ENCODE data around the gene ZNF550. TPM values are rescaled to one million over a fixed set of nuclear protein-coding genes. Genes with fewer than 3 reads are reported as not detected.

The ZNF550 gene
- total and polyA plus RNA-seq, 2 donors (not counting 3 experiments of a cell fraction or from before 2014, with no cell fraction given), result 2.0 to 8.4 TPM

- intact Hi-C loops (cut with micrococcal nuclease), result loop anchor here (1.0 kb wide), 3 partner anchors 15 to 34 kb away; partner anchors contain the start of genes ZNF134 and ZNF211
- CTCF ChIA-PET, result no interaction called here
- DNase-seq (ENCODE audit: low read depth, low spot score), result no peak
Observed at GRCh38 chr19:57599377-57599760, 39.7 kb upstream of the ZNF550 start.

More at GRCh38 chr19:57599377-57599760, 39.7 kb upstream of the ZNF550 start:
- H2AFZ ChIP-seq (ENCODE audit: low read depth, low read length), result peak overlapping the region; percentile 96
- H3K4me1 ChIP-seq (ENCODE audit: control insufficient read depth, extremely low read depth, insufficient read depth, low read length), result peaks cover 2% of the 10 kb centered on the region
- H4K20me1 ChIP-seq (replicated peaks; ENCODE audit: control insufficient read depth, extremely low read depth, insufficient read depth, low read length), result no peaks in the 10 kb centered on the region
- no peak for FAIRE-seq
- no TSS peak for BruUV-seq (replicated peaks)
- no peaks in the 10 kb centered on the region for H3K9me3 ChIP-seq (replicated peaks; ENCODE audit: control insufficient read depth, insufficient read depth, low read length)
- TF ChIP-seq EZH2 (IDR thresholded peaks at IDR 0.05; ENCODE audit: borderline replicate concordance, low read depth, low read length, severe bottlenecking) (no peak), JUN (IDR thresholded peaks at IDR 0.05; ENCODE audit: borderline replicate concordance, insufficient read depth, insufficient read length, low read depth) (no peak), POLR2AphosphoS5 (IDR thresholded peaks at IDR 0.05; ENCODE audit: insufficient read depth, low read depth, low read length) (no peak), CTCF (IDR thresholded peaks at IDR 0.05; ENCODE audit: extremely low read depth in 1 of 2, insufficient read depth in 1 of 2, low read depth in 1 of 2, low read length in 2 of 2) (no peak), FOS (IDR thresholded peaks at IDR 0.05; ENCODE audit: borderline replicate concordance, insufficient read depth, low read length) (no peak), GATA2 (IDR thresholded peaks at IDR 0.05; ENCODE audit: insufficient read depth, insufficient read length, low read depth, low read length) (no peak), MYC (IDR thresholded peaks at IDR 0.05; ENCODE audit: low read depth, low read length) (no peak), POLR2A (IDR thresholded peaks at IDR 0.05; ENCODE audit: low read depth, low read length) (no peak)
- TF ChIP-seq, protein P1, sequence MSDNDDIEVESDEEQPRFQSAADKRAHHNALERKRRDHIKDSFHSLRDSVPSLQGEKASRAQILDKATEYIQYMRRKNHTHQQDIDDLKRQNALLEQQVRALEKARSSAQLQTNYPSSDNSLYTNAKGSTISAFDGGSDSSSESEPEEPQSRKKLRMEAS (IDR thresholded peaks at IDR 0.05; ENCODE audit: insufficient read depth, insufficient read length), result no peak
- no peak overlapping the region for H3K9ac ChIP-seq (replicated peaks; ENCODE audit: extremely low read depth, insufficient read depth, low read length)
- peak overlapping the region; percentile 33 for H3K4me2 ChIP-seq (ENCODE audit: insufficient read depth, low read length)
- H3K4me3 ChIP-seq (replicated peaks in 1 of 3; ENCODE audit: insufficient read depth in 1 of 3, low read depth in 1 of 3, low read length in 3 of 3), result peak overlapping the region in 2 of 3 experiments; percentile 61 to 76
- POLR2A ChIA-PET, result no interaction called here
- no peaks in the 10 kb centered on the region for H3K36me3 ChIP-seq (ENCODE audit: control insufficient read depth in 2 of 2, extremely low read depth in 1 of 2, insufficient read depth in 2 of 2, low read length in 2 of 2)
- H3K9me1 ChIP-seq (replicated peaks; ENCODE audit: control insufficient read depth, extremely low read depth, insufficient read depth, low read length), result no peaks in the 10 kb centered on the region
- no peaks in the 10 kb centered on the region for H3K79me2 ChIP-seq (ENCODE audit: control insufficient read depth, insufficient read depth, low read length)
- H3K27ac ChIP-seq (ENCODE audit: insufficient read depth, low read depth, low read length), result no peak overlapping the region
- dilution Hi-C loops (cut with MboI; ENCODE audit: extremely low pct_ligation_motif_present, low sequenced_read_pairs), result no loop called here
- no peaks in the 10 kb centered on the region for H3K27me3 ChIP-seq (ENCODE audit: control insufficient read depth in 2 of 2, insufficient read depth in 2 of 2, low read length in 2 of 2)

Measured in endothelial cell of umbilical vein (primary cell).